DND-41 (cell line): ENCODE results near the gene ETFB.

Source experiments
- ATAC-seq: fragments of 200-7000 bp; cut with Tn5 transposase; 3 replicates; pipeline ENCODE4 v1.9.1; 2021; ENCODE audit warnings: low read depth; ENCODE audit not compliant: insufficient read depth
- DNase-seq: peaks from one replicate; pipeline ENCODE4 v3.0.0-alpha.2; 2020
- H2AFZ ChIP-seq: 2 replicates; pipeline ENCODE4 v1.6.0; 2012; ENCODE audit warnings: low read depth, low read length
- H3K27ac ChIP-seq: 2 replicates; pipeline ENCODE4 v1.5.1; 2012; ENCODE audit warnings: low read length, inconsistent platforms
- H3K27me3 ChIP-seq: fragments of 200-600 bp; sonication (generic); 2 replicates; pipeline ENCODE4 v1.6.0; 2012; ENCODE audit warnings: low read length, mild to moderate bottlenecking, inconsistent platforms; ENCODE audit not compliant: insufficient read depth, poor library complexity
- H3K36me3 ChIP-seq: 2 replicates; pipeline ENCODE4 v1.5.1; 2012; ENCODE audit warnings: low read length, inconsistent platforms; ENCODE audit not compliant: insufficient read depth
- H3K4me1 ChIP-seq: 2 replicates; pipeline ENCODE4 v1.5.1; 2012; ENCODE audit warnings: mild to moderate bottlenecking, low read length; ENCODE audit not compliant: insufficient read depth
- H3K4me2 ChIP-seq: 2 replicates; pipeline ENCODE4 v1.6.0; 2012; ENCODE audit warnings: mild to moderate bottlenecking, moderate library complexity, low read length, inconsistent platforms; ENCODE audit not compliant: insufficient read depth
- H3K4me3 ChIP-seq, 2 experiments: fragments of 200-600 bp in 1 of 2; shearing (Covaris generic) in 1 of 2; 2 replicates each; pipeline ENCODE4 v1.5.1; 2012 to 2016; ENCODE audit warnings: inconsistent platforms in 2 of 2, low read length in 2 of 2, mild to moderate bottlenecking in 2 of 2, low read depth in 1 of 2, moderate library complexity in 1 of 2
- H3K79me2 ChIP-seq: 2 replicates; pipeline ENCODE4 v1.6.0; 2012; ENCODE audit warnings: low read length, inconsistent platforms; ENCODE audit not compliant: insufficient read depth
- H3K9ac ChIP-seq: 2 replicates; pipeline ENCODE4 v1.6.0; 2012; ENCODE audit warnings: low read depth, mild to moderate bottlenecking, inconsistent platforms, low read length, moderate library complexity
- H3K9me3 ChIP-seq: 2 replicates; pipeline ENCODE4 v1.5.1; 2012; ENCODE audit warnings: low read length, moderate library complexity, mild to moderate bottlenecking, inconsistent platforms; ENCODE audit not compliant: insufficient read depth, severe bottlenecking
- H4K20me1 ChIP-seq: 2 replicates; pipeline ENCODE4 v1.6.0; 2012; ENCODE audit warnings: low read length; ENCODE audit not compliant: insufficient read depth
- CTCF ChIP-seq: IDR thresholded peaks from 2 replicates; pipeline ENCODE4 v1.5.1; 2012; ENCODE audit warnings: borderline replicate concordance, low read length, moderate library complexity, mild to moderate bottlenecking; ENCODE audit not compliant: poor library complexity, severe bottlenecking; ENCODE audit errors: extremely low read depth
- EZH2 ChIP-seq: IDR thresholded peaks from 3 replicates; pipeline ENCODE4 v1.6.1; 2012; ENCODE audit warnings: borderline replicate concordance, low read depth, mild to moderate bottlenecking, moderate library complexity, low read length, inconsistent platforms; ENCODE audit not compliant: severe bottlenecking

The ETFB gene

GRCh38 chr19:51320280-51320657 lies 45.9 kb downstream of the ETFB start:
- Histone ChIP-seq H3K79me2 (no peaks in the 10 kb centered on the region), H3K36me3 (no peaks in the 10 kb centered on the region), H3K4me2 (no peak overlapping the region), H3K27me3 (no peaks in the 10 kb centered on the region), H3K9ac (no peak overlapping the region), H3K4me3 (no peak overlapping the region), H4K20me1 (peaks cover 3% of the 10 kb centered on the region; the same call in 1 of the 2 replicates), H2AFZ (no peak overlapping the region), H3K4me1 (no peaks in the 10 kb centered on the region), H3K9me3 (no peaks in the 10 kb centered on the region), H3K27ac (no peak overlapping the region)
- TF ChIP-seq EZH2: no peak
- no peak for TF ChIP-seq CTCF
- DNase-seq (no peak), ATAC-seq (no peak)

- H3K4me1 ChIP-seq: no peaks in the 10 kb centered on the region
- H3K9ac ChIP-seq: no peak overlapping the region
- no peak overlapping the region for H3K4me2 ChIP-seq
- H3K9me3 ChIP-seq: no peaks in the 10 kb centered on the region
- H3K79me2 ChIP-seq: no peaks in the 10 kb centered on the region
- H3K27me3 ChIP-seq: no peaks in the 10 kb centered on the region
- H3K4me3 ChIP-seq: no peak overlapping the region
- TF ChIP-seq EZH2 (no peak), CTCF (no peak)
- H3K36me3 ChIP-seq: no peaks in the 10 kb centered on the region
- H2AFZ ChIP-seq: no peak overlapping the region
- peaks cover 3% of the 10 kb centered on the region; the same call in 1 of the 2 replicates for H4K20me1 ChIP-seq
- no peak for ATAC-seq
- H3K27ac ChIP-seq: no peak overlapping the region
- no peak for DNase-seq
Measured at GRCh38 chr19:51319649-51320279, 46.4 kb downstream of the ETFB start.

GRCh38 chr19:51318687-51319648 lies 47.2 kb downstream of the ETFB start:
- H3K9me3 ChIP-seq: no peaks in the 10 kb centered on the region
- H3K4me1 ChIP-seq: no peaks in the 10 kb centered on the region
- TF ChIP-seq EZH2 (no peak), CTCF (no peak)
- no peak overlapping the region for H3K4me2 ChIP-seq
- ATAC-seq: no peak
- peaks cover 3% of the 10 kb centered on the region; the same call in 1 of the 2 replicates for H4K20me1 ChIP-seq
- DNase-seq: peak; percentile 18
- H3K27ac ChIP-seq: no peak overlapping the region
- no peaks in the 10 kb centered on the region for H3K27me3 ChIP-seq
- H3K4me3 ChIP-seq: no peak overlapping the region
- no peak overlapping the region for H2AFZ ChIP-seq
- no peak overlapping the region for H3K9ac ChIP-seq
- no peaks in the 10 kb centered on the region for H3K79me2 ChIP-seq
- no peaks in the 10 kb centered on the region for H3K36me3 ChIP-seq
